HepG2 (cell line): ENCODE data around the gene OTOP3. TPM values are rescaled to one million over a fixed set of nuclear protein-coding genes. Genes with fewer than 3 reads are reported as not detected.

Source experiments
- ATAC-seq: fragments of 200-7000 bp; cut with Tn5 transposase; 3 replicates; pipeline ENCODE4 v1.9.1; 2020; ENCODE audit warnings: mild to moderate bottlenecking, moderate library complexity
- BruUV-seq: library from RNA; stranded (reverse); fragments of 400-500 nt; replicated peaks from 2 replicates; lab custom pipeline; 2021; lab: Mats Ljungman, UMichigan
- CTCF ChIA-PET: fragments of 300-600 bp; formaldehyde crosslinking; extraction: SDS; loops from one replicate; lab custom pipeline; 2021; ENCODE audit warnings: low total read pairs, inconsistent platforms, low intra/inter-chr PET ratio; lab: Yijun Ruan, JAX
- POLR2A ChIA-PET: fragments of 350-600 bp; sonication (Branson Sonifier 250); formaldehyde crosslinking; loops from one replicate; lab custom pipeline; 2020; ENCODE audit warnings: antibody characterized with exemption, inconsistent platforms; lab: Yijun Ruan, JAX
- DNase-seq: peaks from one replicate; pipeline ENCODE4 v3.0.0-alpha.2; 2015; ENCODE audit warnings: low spot score
- FAIRE-seq: peaks from 3 replicates; lab custom pipeline; 2011; peaks lifted over from hg19 to GRCh38; lab: Jason Lieb, UNC
- H2AFZ ChIP-seq: one replicate; pipeline ENCODE4 v1.6.1; 2011; ENCODE audit warnings: low read length, inconsistent platforms
- H3K27ac ChIP-seq: fragments of 300-600 bp; 3 replicates; pipeline ENCODE4 v1.8.0; 2011; ENCODE audit warnings: mixed run types, mild to moderate bottlenecking, mixed read lengths, low read length, inconsistent platforms; ENCODE audit not compliant: insufficient read depth; ENCODE audit errors: extremely low read length
- H3K27me3 ChIP-seq, 2 experiments: fragments of 200-600 bp in 1 of 2; 2 replicates in 1 of 2; 3 replicates in 1 of 2; pipeline versions ENCODE4 v1.6.0 to v1.8.0; 2011; ENCODE audit warnings: low read length in 2 of 2, mild to moderate bottlenecking in 2 of 2, moderate library complexity in 2 of 2, inconsistent platforms in 1 of 2; ENCODE audit not compliant: insufficient read depth in 2 of 2, control insufficient read depth in 1 of 2
- H3K36me3 ChIP-seq, 2 experiments: fragments of 200-600 bp in 1 of 2; replicated peaks in 1 of 2; 2 replicates in 1 of 2; 3 replicates in 1 of 2; pipeline versions ENCODE4 v1.5.1 to v1.8.0; 2011; ENCODE audit warnings: low read length in 2 of 2, inconsistent platforms in 1 of 2; ENCODE audit not compliant: insufficient read depth in 2 of 2, control insufficient read depth in 1 of 2
- H3K4me1 ChIP-seq: 2 replicates; pipeline ENCODE4 v1.5.1; 2012; ENCODE audit warnings: low read length, inconsistent platforms; ENCODE audit not compliant: insufficient read depth
- H3K4me2 ChIP-seq: 2 replicates; pipeline ENCODE4 v1.6.0; 2011; ENCODE audit warnings: low read depth, low read length, inconsistent platforms
- H3K4me3 ChIP-seq, 3 experiments: fragments of 200-600 bp in 1 of 3; sonication (generic), shearing (Covaris generic) in 1 of 3; replicated peaks in 1 of 3; 2 replicates each; pipeline ENCODE4 v1.5.1; 2011 to 2016; ENCODE audit warnings: low read length in 3 of 3, inconsistent platforms in 2 of 3, low read depth in 2 of 3, mild to moderate bottlenecking in 2 of 3, control low read depth in 1 of 3, mixed read lengths in 1 of 3; ENCODE audit not compliant: insufficient read depth in 1 of 3
- H3K79me2 ChIP-seq: one replicate; pipeline ENCODE4 v1.6.1; 2011; ENCODE audit warnings: low read length, inconsistent platforms; ENCODE audit not compliant: insufficient read depth
- H3K9ac ChIP-seq: 2 replicates; pipeline ENCODE4 v1.6.0; 2011; ENCODE audit warnings: mild to moderate bottlenecking, low read depth, low read length, inconsistent platforms; ENCODE audit not compliant: insufficient read depth
- H3K9me3 ChIP-seq: 2 replicates; pipeline ENCODE4 v1.5.1; 2012; ENCODE audit warnings: mild to moderate bottlenecking, low read length
- H4K20me1 ChIP-seq: 2 replicates; pipeline ENCODE4 v1.6.0; 2011; ENCODE audit warnings: inconsistent platforms, mild to moderate bottlenecking, low read length, moderate library complexity; ENCODE audit not compliant: insufficient read depth
- ARNT ChIP-seq: fragments of 450-650 bp; IDR thresholded peaks from 2 replicates; pipeline ENCODE4 v1.6.1; 2017
- CTCF ChIP-seq: sonication (generic); formaldehyde crosslinking; IDR thresholded peaks from 2 replicates; pipeline ENCODE4 v1.5.0; 2020; ENCODE audit warnings: mild to moderate bottlenecking, missing genetic modification reagents, moderate library complexity
- MZF1 ChIP-seq: sonication (generic); formaldehyde crosslinking; IDR thresholded peaks from 2 replicates; pipeline ENCODE4 v1.8.1; 2023; ENCODE audit warnings: mild to moderate bottlenecking, missing genetic modification reagents, borderline replicate concordance
- SMAD3 ChIP-seq: sonication (generic); formaldehyde crosslinking; IDR thresholded peaks from 2 replicates; pipeline ENCODE4 v1.4.0; 2020; ENCODE audit warnings: missing genetic modification reagents
- ZNF343 ChIP-seq: sonication (generic); formaldehyde crosslinking; IDR thresholded peaks from 2 replicates; pipeline ENCODE4 v1.4.0; 2020; ENCODE audit warnings: mild to moderate bottlenecking, missing genetic modification reagents
- ZNF607 ChIP-seq: sonication (generic); formaldehyde crosslinking; IDR thresholded peaks from 2 replicates; pipeline ENCODE4 v1.5.1; 2020; ENCODE audit warnings: missing genetic modification reagents, mild to moderate bottlenecking, borderline replicate concordance
- WGBS: methylation state at CpG from one replicate; pipeline ENCODE4 v1.1.6; 2017; ENCODE audit warnings: low lambda C conversion rate; 5-methylcytosine and 5-hydroxymethylcytosine counted together
- in situ Hi-C: cut with HindIII; loops from 2 replicates; pipeline ENCODE4 v1.10.0; 2017; ENCODE audit warnings: low pct_unique_long_range_greater_than_20kb; ENCODE audit not compliant: extremely low pct_ligation_motif_present
- intact Hi-C: fragments of 100-400 bp; cut with micrococcal nuclease; formaldehyde crosslinking; loops from one replicate; pipeline ENCODE4 v1.10.0; 2022; ENCODE audit not compliant: unreplicated experiment
- polyA plus RNA-seq, 8 experiments: library from polyadenylated mRNA; depleted of rRNA in 3 of 8; stranded (reverse) in 7 of 8; unstranded in 1 of 8; fragments of >200 nt; fragmentation: Illumina TruSeq in 4 of 8; extraction: Trizol in 4 of 8; gene quantifications; 2 replicates each; pipeline versions ENCODE4 v1.2.1 to v1.2.3, GENCODE V29; 2011 to 2016; ENCODE audit warnings: low read depth in 4 of 8, missing spikeins in 1 of 8, mixed read lengths in 1 of 8; ENCODE audit not compliant: insufficient read depth in 1 of 8
- total RNA-seq, 5 experiments: library from RNA; depleted of rRNA; stranded (reverse); fragments of >200 nt; fragmentation: Illumina TruSeq; extraction: Trizol; gene quantifications; 2 replicates each; pipeline ENCODE4 v1.2.3, GENCODE V29; 2016; ENCODE audit warnings: low read depth in 1 of 5

OTOP3 gene
- total and polyA plus RNA-seq, 2 of the 13 experiments (the other 11 are each of a cell fraction or from before 2014, with no cell fraction given), result not detected

GRCh38 chr17:74963656-74964055, 28.0 kb downstream of the OTOP3 start (continued):
- peak; percentile 46 for TF ChIP-seq CTCF (CRISPR knock-in tag)

GRCh38 chr17:74964246-74964761, 28.6 kb downstream of the OTOP3 start:
- intact Hi-C loops (loop anchor here (5.0 kb wide), 1 partner anchor 172 kb away; no protein-coding TSS in a partner anchor), in situ Hi-C loops (loop anchor here (5.0 to 10.0 kb wide), 2 partner anchors 43 to 450 kb away; no protein-coding TSS in a partner anchor)
- Histone ChIP-seq H3K4me1 (peaks cover 15% of the 10 kb centered on the region), H3K27ac (no peak overlapping the region), H3K4me2 (no peak overlapping the region), H3K9me3 (no peaks in the 10 kb centered on the region), H3K27me3 (no peaks in the 10 kb centered on the region; a peak in 2 of 5 replicates), H3K79me2 (no peaks in the 10 kb centered on the region), H2AFZ (no peak overlapping the region), H3K4me3 (no peak overlapping the region), H3K36me3 (no peaks in the 10 kb centered on the region), H4K20me1 (no peaks in the 10 kb centered on the region), H3K9ac (no peak overlapping the region)
- DNase-seq (no peak), FAIRE-seq (no peak), ATAC-seq (no peak)
- BruUV-seq, result no TSS peak
- POLR2A ChIA-PET, result interaction anchor here (1.0 to 5.2 kb wide), 3 partner anchors 47 to 60 kb away, joined by 3 to 94 read pairs (median 3); partner anchors contain the start of gene MRPL58
- CTCF ChIA-PET, result no interaction called here
- no peak for TF ChIP-seq MZF1
- no peak for TF ChIP-seq ARNT
- no peak for TF ChIP-seq ZNF607
- no peak for TF ChIP-seq ZNF343 (CRISPR knock-in tag)
- TF ChIP-seq SMAD3, result no peak
- 58% methylated on average over 6 of the region's 12 CpGs for WGBS
